A549 (cell line): Measurements from ENCODE around the gene VIM. TPM values are rescaled to one million over a fixed set of nuclear protein-coding genes. Genes with fewer than 3 reads are reported as not detected.

Experiments
- ATAC-seq, 2 experiments: fragments of 200-7000 bp in 1 of 2; fragments of >200 bp in 1 of 2; cut with Nextera tagmentation in 1 of 2; cut with Tn5 transposase in 1 of 2; 3 replicates each; pipeline versions ENCODE4 v1.8.0 to v1.9.1; 2018 to 2020; ENCODE audit warnings: mild to moderate bottlenecking in 1 of 2, moderate library complexity in 1 of 2
- CTCF ChIA-PET: fragments of 300-600 bp; sonication (Branson Sonifier 250); formaldehyde crosslinking; extraction: SDS; loops from one replicate; lab custom pipeline; 2021; ENCODE audit warnings: antibody characterized with exemption, inconsistent platforms; lab: Yijun Ruan, JAX
- POLR2A ChIA-PET: fragments of 350-600 bp; formaldehyde crosslinking; extraction: SDS; loops from one replicate; lab custom pipeline; 2021; ENCODE audit warnings: antibody characterized with exemption, inconsistent platforms; lab: Yijun Ruan, JAX
- DNase-seq, 2 experiments: peaks; one replicate each; pipeline versions ENCODE4 v3.0.0 to v3.0.0-alpha.2; 2011 to 2016; ENCODE audit warnings: low read depth in 1 of 2, low spot score in 1 of 2
- FAIRE-seq: peaks from 2 replicates; lab custom pipeline; 2011; peaks lifted over from hg19 to GRCh38; lab: Jason Lieb, UNC
- H3K27ac ChIP-seq, 2 experiments: fragments of >200 bp; sonication (Bioruptor Twin); formaldehyde crosslinking; 3 replicates each; pipeline ENCODE4 v1.5.1; 2016 to 2017
- H3K4me1 ChIP-seq: fragments of >200 bp; sonication (Bioruptor Twin); formaldehyde crosslinking; 3 replicates; pipeline ENCODE4 v1.6.1; 2016
- H3K4me2 ChIP-seq: fragments of >200 bp; sonication (Bioruptor Twin); formaldehyde crosslinking; 3 replicates; pipeline ENCODE4 v1.6.1; 2016
- H3K4me3 ChIP-seq: fragments of >200 bp; sonication (Bioruptor Twin); formaldehyde crosslinking; 3 replicates; pipeline ENCODE4 v1.5.1; 2016
- H3K9me3 ChIP-seq: fragments of >200 bp; sonication (Bioruptor Twin); formaldehyde crosslinking; 3 replicates; pipeline ENCODE4 v1.6.1; 2016
- BCL3 ChIP-seq: fragments of >200 bp; sonication (Bioruptor Twin); formaldehyde crosslinking; IDR thresholded peaks from 3 replicates; pipeline ENCODE4 v1.6.1; 2016
- CBX2 ChIP-seq: fragments of 200-600 bp; sonication (generic); IDR thresholded peaks from 2 replicates; pipeline ENCODE4 v1.6.1; 2016; ENCODE audit warnings: low read depth, mild to moderate bottlenecking, borderline replicate concordance
- CBX8 ChIP-seq: fragments of 200-600 bp; sonication (generic); IDR thresholded peaks from 2 replicates; pipeline ENCODE4 v1.6.1; 2016
- CHD4 ChIP-seq: fragments of 200-600 bp; sonication (generic); IDR thresholded peaks from 2 replicates; pipeline ENCODE4 v1.6.1; 2016; ENCODE audit warnings: antibody characterized with exemption, mild to moderate bottlenecking, borderline replicate concordance
- ELK1 ChIP-seq: fragments of 150-350 bp; IDR thresholded peaks from 2 replicates; pipeline ENCODE4 v1.6.1; 2014; ENCODE audit warnings: low read depth, mild to moderate bottlenecking, low read length
- EP300 ChIP-seq, 2 experiments: fragments of >200 bp; sonication (Bioruptor Twin); formaldehyde crosslinking; IDR thresholded peaks; 2 replicates in 1 of 2; 3 replicates in 1 of 2; pipeline ENCODE4 v1.6.1; 2016 to 2017
- FOSB ChIP-seq: fragments of 250-450 bp; sonication (Bioruptor Pico); IDR thresholded peaks from 2 replicates; pipeline ENCODE4 v1.5.0; 2020; ENCODE audit warnings: mild to moderate bottlenecking, moderate library complexity
- FOXS1 ChIP-seq: fragments of 250-450 bp; sonication (Bioruptor Pico); IDR thresholded peaks from 2 replicates; pipeline ENCODE4 v1.5.0; 2020; ENCODE audit warnings: mild to moderate bottlenecking, moderate library complexity
- HEYL ChIP-seq: fragments of 250-450 bp; sonication (Bioruptor Pico); IDR thresholded peaks from 2 replicates; pipeline ENCODE4 v1.8.0; 2021; ENCODE audit warnings: mild to moderate bottlenecking, moderate library complexity
- HOXA7 ChIP-seq: fragments of 250-450 bp; sonication (Bioruptor Pico); IDR thresholded peaks from 2 replicates; pipeline ENCODE4 v1.5.0; 2020; ENCODE audit warnings: mild to moderate bottlenecking, moderate library complexity
- JUNB ChIP-seq: fragments of >200 bp; sonication (Bioruptor Twin); formaldehyde crosslinking; IDR thresholded peaks from 2 replicates; pipeline ENCODE4 v1.6.1; 2016
- MAFK ChIP-seq: fragments of 450-650 bp; IDR thresholded peaks from 2 replicates; pipeline ENCODE4 v1.6.1; 2014; ENCODE audit not compliant: partially characterized antibody
- MAX ChIP-seq: IDR thresholded peaks from 2 replicates; pipeline ENCODE4 v1.6.1; 2012
- MAZ ChIP-seq: fragments of 150-350 bp; IDR thresholded peaks from 2 replicates; pipeline ENCODE4 v1.6.1; 2014; ENCODE audit warnings: antibody characterized with exemption, low read depth, low read length, borderline replicate concordance
- POLR2AphosphoS2 ChIP-seq: conservative IDR thresholded peaks from 2 replicates; pipeline ENCODE4 v1.6.1; 2012; ENCODE audit warnings: low read length, improper control_type of control experiment, inconsistent platforms
- SMC3 ChIP-seq: fragments of >200 bp; sonication (Bioruptor Twin); formaldehyde crosslinking; IDR thresholded peaks from 3 replicates; pipeline ENCODE4 v1.6.1; 2018; ENCODE audit warnings: inconsistent platforms
- WGBS: methylation state at CpG from one replicate; pipeline ENCODE4 v1.1.6; 2017; ENCODE audit errors: missing lambda C conversion rate; 5-methylcytosine and 5-hydroxymethylcytosine counted together
- polyA plus RNA-seq, 4 experiments: library from polyadenylated mRNA; depleted of rRNA in 3 of 4; stranded (reverse); fragments of >200 nt; fragmentation: RNase III in 1 of 4; extraction: RNeasy Plus Mini Kit Qiagen cat#74134 plus additional on column Dnase treatment in 1 of 4; gene quantifications; 2 replicates in 3 of 4; 3 replicates in 1 of 4; pipeline ENCODE4 v1.2.3, GENCODE V29; 2011 to 2017

VIM gene
- polyA plus RNA-seq, 2 of the 4 experiments (the other 2 are of a cell fraction): 830 to 848 TPM

GRCh38 chr10:17229967-17230682 is 2.1 kb downstream of the VIM start (continued):
- 0 out of 3 replicates have a peak, but pooled peaks have one; percentile 20 for TF ChIP-seq BCL3
- peak; percentile 49; the same call in 1 of the 2 replicates for TF ChIP-seq MAX
- TF ChIP-seq, all 56 proteins: peak for 12

- H3K4me2 ChIP-seq: peak overlapping the region; percentile 97
- no peak for TF ChIP-seq CHD4
- TF ChIP-seq CBX8: no peak
- no peak for TF ChIP-seq CBX2
- no peak for TF ChIP-seq JUNB
- TF ChIP-seq EP300 (IDR thresholded peaks at IDR 0.05): no peak
- no peak for TF ChIP-seq HEYL (CRISPR knock-in tag)
- TF ChIP-seq FOSB (CRISPR knock-in tag): no peak
- no peak for TF ChIP-seq SMC3
- TF ChIP-seq POLR2AphosphoS2: no peak
- peaks cover 45% of the 10 kb centered on the region for H3K4me1 ChIP-seq
- WGBS: 81% methylated on average over 1 of the region's 1 CpG
- CTCF ChIA-PET: interaction anchor here (0.6 to 5.8 kb wide), 9 partner anchors 24 to 389 kb away, joined by 3 to 47 read pairs (median 6); partner anchors contain the start of gene TRDMT1
- POLR2A ChIA-PET: interaction anchor here (0.6 to 6.0 kb wide), 2 partner anchors 30 to 168 kb away, joined by 3 to 96 read pairs; partner anchors contain the start of gene TRDMT1
- DNase-seq (no peak), ATAC-seq (no peak), FAIRE-seq (no peak)
- H3K27ac ChIP-seq: no peak overlapping the region
- H3K9me3 ChIP-seq: no peaks in the 10 kb centered on the region
- H3K4me3 ChIP-seq: peak overlapping the region; percentile 94
Observed at GRCh38 chr10:17231788-17232187, 3.7 kb downstream of the VIM start.

GRCh38 chr10:17232276-17232960 is 4.4 kb downstream of the VIM start:
- ChIA-PET CTCF (interaction anchor here (1.1 to 4.1 kb wide), 4 partner anchors 23 to 390 kb away, joined by 3 to 14 read pairs (median 6); no protein-coding TSS in a partner anchor), POLR2A (interaction anchor here (6.0 kb wide), 1 partner anchor 31 kb away, joined by 96 read pairs; the partner anchor contains the start of gene TRDMT1)
- H3K4me1 ChIP-seq: peaks cover 39% of the 10 kb centered on the region
- peak overlapping the region; percentile 97 for H3K4me2 ChIP-seq
- H3K27ac ChIP-seq: no peak overlapping the region
- ATAC-seq (no peak), DNase-seq (no peak), FAIRE-seq (no peak)
- 53% methylated on average over 3 of the region's 3 CpGs for WGBS
- peak overlapping the region; percentile 94; the same call in 2 of the 3 replicates for H3K4me3 ChIP-seq
- no peaks in the 10 kb centered on the region for H3K9me3 ChIP-seq
- no peak for TF ChIP-seq POLR2AphosphoS2
- TF ChIP-seq ELK1: no peak
- TF ChIP-seq MAFK: peak; percentile 93
- TF ChIP-seq MAZ: no peak
- no peak for TF ChIP-seq FOXS1
- 0 out of 2 replicates have a peak, but pooled peaks have one; percentile 19 for TF ChIP-seq HOXA7 (CRISPR knock-in tag)
- TF ChIP-seq, all 56 proteins: peak for 2
